Lung (tissue), 12 donors: Measurements from ENCODE around the gene ROBO1. TPM values are rescaled to one million over a fixed set of nuclear protein-coding genes. Genes with fewer than 3 reads are reported as not detected.

Experiments
- ATAC-seq: fragments of 200-7000 bp; cut with Tn5 transposase; one replicate; pipeline ENCODE4 v1.9.1; 2020; ENCODE audit warnings: moderate number of reproducible peaks; ENCODE audit not compliant: insufficient read depth, low FRiP score
- DNase-seq, 3 donors: peaks; one replicate each; pipeline ENCODE4 v3.0.0-alpha.2; 2013 to 2017
- H3K27ac ChIP-seq, 2 donors: one replicate each; pipeline ENCODE4 v1.5.1; 2013; ENCODE audit warnings: mild to moderate bottlenecking in 2 of 2, moderate library complexity in 2 of 2, control low read depth in 1 of 2, inconsistent platforms in 1 of 2, low read depth in 1 of 2, low read length in 1 of 2
- H3K27me3 ChIP-seq, 3 donors: one replicate each; pipeline ENCODE4 v1.5.1; 2013; ENCODE audit warnings: low read length in 2 of 3; ENCODE audit not compliant: control insufficient read depth in 3 of 3, insufficient read depth in 3 of 3
- H3K36me3 ChIP-seq, 4 donors: one replicate each; pipeline ENCODE4 v1.5.1; 2013; ENCODE audit warnings: low read length in 4 of 4, mild to moderate bottlenecking in 1 of 4, moderate library complexity in 1 of 4; ENCODE audit not compliant: control insufficient read depth in 4 of 4, insufficient read depth in 4 of 4
- H3K4me1 ChIP-seq, 5 donors: one replicate each; pipeline ENCODE4 v1.5.1; 2013; ENCODE audit warnings: low read length in 5 of 5, mild to moderate bottlenecking in 2 of 5, moderate library complexity in 1 of 5; ENCODE audit not compliant: control insufficient read depth in 5 of 5, insufficient read depth in 5 of 5
- H3K4me3 ChIP-seq: one replicate; pipeline ENCODE4 v1.5.1; 2013; ENCODE audit warnings: mild to moderate bottlenecking, control low read depth, moderate library complexity
- H3K9ac ChIP-seq, 2 donors: one replicate each; pipeline ENCODE4 v1.5.1; 2013; ENCODE audit warnings: low read length in 2 of 2, control low read depth in 1 of 2; ENCODE audit not compliant: insufficient read depth in 1 of 2
- H3K9me3 ChIP-seq, 4 donors: one replicate each; pipeline ENCODE4 v1.5.1; 2013; ENCODE audit warnings: low read length in 3 of 4, mild to moderate bottlenecking in 1 of 4, moderate library complexity in 1 of 4; ENCODE audit not compliant: control insufficient read depth in 4 of 4, insufficient read depth in 3 of 4
- WGBS, 2 donors: extraction: QIAGEN DNeasy Blood & Tissue Kit; methylation state at CpG; one replicate each; pipeline ENCODE4 v1.1.7; 2013; 5-methylcytosine and 5-hydroxymethylcytosine counted together
- polyA plus RNA-seq, 2 donors: library from polyadenylated mRNA; stranded (reverse); fragments of 200-250 nt; gene quantifications; one replicate each; pipeline ENCODE4 v1.2.1, GENCODE V29; 2013
- total RNA-seq, 2 donors: library from RNA; depleted of rRNA in 1 of 2; stranded (reverse); fragments of >200 nt in 1 of 2; gene quantifications; one replicate each; pipeline ENCODE4 v1.2.1, GENCODE V29; 2014 to 2021
- TF ChIP-seq, protein P1 (sequence below): IDR thresholded peaks from 2 replicates; pipeline ENCODE4 v1.5.1; 2012; ENCODE audit warnings: mild to moderate bottlenecking; ENCODE audit errors: control extremely low read depth, extremely low read depth
- donor health status: control.
- donor health status: control.
- donor health status: Bipolar disorder and iron deficiency.
- donor health status: healthy.
- donor health status: DM: yes; HTN: yes; CAD: no.

Gene ROBO1
- total and polyA plus RNA-seq, 4 donors = 2.6 to 72.6 (median 15.7) TPM

DNA sequence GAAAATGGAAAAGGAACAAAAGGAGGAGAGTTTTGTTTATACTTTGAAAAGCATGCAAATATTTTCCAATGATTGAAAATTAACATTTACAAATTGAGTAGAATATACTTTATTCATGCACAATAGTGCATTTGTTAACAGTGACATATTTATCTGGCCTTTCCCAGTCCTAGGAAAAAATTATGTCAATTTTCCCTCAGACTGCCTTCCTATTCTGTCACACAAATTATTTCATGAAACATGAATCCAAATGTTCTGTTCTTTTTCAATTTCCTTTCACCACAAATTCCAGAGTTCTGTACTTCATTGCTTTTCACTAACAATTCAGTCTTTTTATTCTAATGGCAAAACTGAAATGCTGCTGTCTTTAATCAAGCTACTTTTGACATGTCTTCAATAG is 945.1 kb downstream of the ROBO1 start:
- H3K36me3 ChIP-seq = peaks cover 0 to 3% (median 0%) of the 10 kb centered on the region in 4 donors

DNA sequence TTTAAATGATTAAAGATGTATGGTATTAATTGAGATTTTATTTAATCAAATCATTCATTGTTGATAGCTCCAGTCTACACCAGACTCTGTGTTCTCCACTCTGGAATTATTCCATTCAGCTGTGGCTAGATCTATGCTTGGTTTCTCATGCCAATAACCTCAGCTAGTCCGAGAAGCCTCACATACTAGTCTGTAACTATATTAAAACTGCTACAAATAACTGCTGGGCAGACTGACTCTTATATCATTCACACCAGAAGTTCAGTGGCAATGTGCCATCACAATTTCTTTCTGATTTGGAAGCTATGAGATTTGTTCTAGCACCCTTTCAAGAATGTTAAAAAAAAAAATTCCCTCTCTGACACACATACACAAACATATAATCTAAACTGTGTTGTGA is 947.3 kb downstream of the ROBO1 start:
- Histone ChIP-seq H3K9me3 (peaks cover 0 to 6% (median 0%) of the 10 kb centered on the region in 4 donors), H3K27ac (peak overlapping the region in 1 of 2 donors; percentile 21), H3K4me1 (peaks cover 0 to 10% (median 0%) of the 10 kb centered on the region in 5 donors), H3K4me3 (no peak overlapping the region), H3K27me3 (no peaks in the 10 kb centered on the region), H3K36me3 (peaks cover 0 to 3% (median 0%) of the 10 kb centered on the region in 4 donors), H3K9ac (no peak overlapping the region)
- ATAC-seq = no peak
- DNase-seq = peak in 2 of 3 donors; percentile 58 to 65
- TF ChIP-seq, protein P1, sequence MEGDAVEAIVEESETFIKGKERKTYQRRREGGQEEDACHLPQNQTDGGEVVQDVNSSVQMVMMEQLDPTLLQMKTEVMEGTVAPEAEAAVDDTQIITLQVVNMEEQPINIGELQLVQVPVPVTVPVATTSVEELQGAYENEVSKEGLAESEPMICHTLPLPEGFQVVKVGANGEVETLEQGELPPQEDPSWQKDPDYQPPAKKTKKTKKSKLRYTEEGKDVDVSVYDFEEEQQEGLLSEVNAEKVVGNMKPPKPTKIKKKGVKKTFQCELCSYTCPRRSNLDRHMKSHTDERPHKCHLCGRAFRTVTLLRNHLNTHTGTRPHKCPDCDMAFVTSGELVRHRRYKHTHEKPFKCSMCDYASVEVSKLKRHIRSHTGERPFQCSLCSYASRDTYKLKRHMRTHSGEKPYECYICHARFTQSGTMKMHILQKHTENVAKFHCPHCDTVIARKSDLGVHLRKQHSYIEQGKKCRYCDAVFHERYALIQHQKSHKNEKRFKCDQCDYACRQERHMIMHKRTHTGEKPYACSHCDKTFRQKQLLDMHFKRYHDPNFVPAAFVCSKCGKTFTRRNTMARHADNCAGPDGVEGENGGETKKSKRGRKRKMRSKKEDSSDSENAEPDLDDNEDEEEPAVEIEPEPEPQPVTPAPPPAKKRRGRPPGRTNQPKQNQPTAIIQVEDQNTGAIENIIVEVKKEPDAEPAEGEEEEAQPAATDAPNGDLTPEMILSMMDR = no peak
- WGBS, 2 donors = 65 to 74% methylated on average over 1 of the region's 1 CpG

More for the DNA sequence above, 945.1 kb downstream of the ROBO1 start:
- DNase-seq (no peak), ATAC-seq (no peak)
- Histone ChIP-seq H3K4me3 (no peak overlapping the region), H3K9ac (no peak overlapping the region), H3K27me3 (no peaks in the 10 kb centered on the region), H3K4me1 (peaks cover 0 to 10% (median 0%) of the 10 kb centered on the region in 5 donors), H3K9me3 (peaks cover 0 to 6% (median 0%) of the 10 kb centered on the region in 4 donors), H3K27ac (no peak overlapping the region)
- TF ChIP-seq, protein P1 = no peak

DNA sequence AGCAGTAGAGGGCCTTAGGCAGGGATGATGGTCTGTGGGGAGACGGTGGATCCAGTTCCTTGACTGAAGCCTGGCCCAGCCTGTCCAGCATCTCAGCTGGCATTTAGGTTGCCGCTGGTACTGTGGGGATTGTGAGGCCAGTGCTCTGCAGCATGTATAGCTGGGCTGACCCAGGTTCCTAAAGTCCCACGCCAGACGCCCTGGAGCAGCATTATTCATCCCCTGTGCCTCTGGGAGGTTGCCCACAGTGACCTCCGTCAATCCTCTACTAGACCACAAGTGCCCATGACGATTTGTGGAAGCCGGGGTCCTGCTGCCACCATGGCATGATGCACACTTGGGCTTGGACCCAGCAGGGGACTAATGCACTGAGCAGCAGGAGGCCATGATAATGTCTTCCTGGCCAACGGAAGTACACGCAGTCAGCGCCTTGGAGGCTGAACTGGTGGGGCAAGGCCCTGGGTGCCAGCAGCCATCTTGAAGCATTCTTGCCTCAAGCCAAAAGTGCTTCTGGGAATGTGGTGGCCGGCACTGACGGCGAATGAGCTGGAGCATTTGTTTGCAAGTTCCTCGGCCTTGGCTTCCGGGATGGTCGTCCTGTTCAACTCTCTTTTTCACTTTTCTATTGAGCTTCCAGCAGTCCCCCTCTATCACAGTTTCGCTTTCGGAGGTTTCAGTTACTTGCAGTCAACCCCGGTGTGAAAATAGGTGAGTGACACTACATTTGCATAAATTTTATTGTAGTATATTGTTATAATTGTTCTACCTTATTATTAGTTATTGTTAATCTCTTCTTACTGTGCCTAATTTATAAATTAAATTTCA is 949.4 kb downstream of the ROBO1 start:
- H3K27ac ChIP-seq = no peak overlapping the region
- H3K9ac ChIP-seq = no peak overlapping the region
- H3K9me3 ChIP-seq = peaks cover 0 to 6% (median 0%) of the 10 kb centered on the region in 4 donors
- H3K36me3 ChIP-seq = peaks cover 0 to 3% (median 0%) of the 10 kb centered on the region in 4 donors
- ATAC-seq = no peak
- TF ChIP-seq, protein P1 = no peak
- no peak overlapping the region for H3K4me3 ChIP-seq
- no peak for DNase-seq
- no peaks in the 10 kb centered on the region for H3K27me3 ChIP-seq
- 94 to 96% methylated on average over 19 of the region's 19 CpGs for WGBS, 2 donors
- peaks cover 0 to 10% (median 0%) of the 10 kb centered on the region in 5 donors for H3K4me1 ChIP-seq
